GM12801 (cell line): Measurements from ENCODE around the gene HSD17B2.

Experiments used
- TF ChIP-seq, protein P1 (sequence below): IDR thresholded peaks from one replicate; pipeline ENCODE4 v1.5.1; 2011; ENCODE audit warnings: control low read depth; ENCODE audit not compliant: insufficient read length; ENCODE audit errors: extremely low read depth

HSD17B2 gene

GRCh38 chr16:82059983-82060421 is 24.9 kb downstream of the HSD17B2 start:
- TF ChIP-seq, protein P1, sequence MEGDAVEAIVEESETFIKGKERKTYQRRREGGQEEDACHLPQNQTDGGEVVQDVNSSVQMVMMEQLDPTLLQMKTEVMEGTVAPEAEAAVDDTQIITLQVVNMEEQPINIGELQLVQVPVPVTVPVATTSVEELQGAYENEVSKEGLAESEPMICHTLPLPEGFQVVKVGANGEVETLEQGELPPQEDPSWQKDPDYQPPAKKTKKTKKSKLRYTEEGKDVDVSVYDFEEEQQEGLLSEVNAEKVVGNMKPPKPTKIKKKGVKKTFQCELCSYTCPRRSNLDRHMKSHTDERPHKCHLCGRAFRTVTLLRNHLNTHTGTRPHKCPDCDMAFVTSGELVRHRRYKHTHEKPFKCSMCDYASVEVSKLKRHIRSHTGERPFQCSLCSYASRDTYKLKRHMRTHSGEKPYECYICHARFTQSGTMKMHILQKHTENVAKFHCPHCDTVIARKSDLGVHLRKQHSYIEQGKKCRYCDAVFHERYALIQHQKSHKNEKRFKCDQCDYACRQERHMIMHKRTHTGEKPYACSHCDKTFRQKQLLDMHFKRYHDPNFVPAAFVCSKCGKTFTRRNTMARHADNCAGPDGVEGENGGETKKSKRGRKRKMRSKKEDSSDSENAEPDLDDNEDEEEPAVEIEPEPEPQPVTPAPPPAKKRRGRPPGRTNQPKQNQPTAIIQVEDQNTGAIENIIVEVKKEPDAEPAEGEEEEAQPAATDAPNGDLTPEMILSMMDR = no peak

DNA sequence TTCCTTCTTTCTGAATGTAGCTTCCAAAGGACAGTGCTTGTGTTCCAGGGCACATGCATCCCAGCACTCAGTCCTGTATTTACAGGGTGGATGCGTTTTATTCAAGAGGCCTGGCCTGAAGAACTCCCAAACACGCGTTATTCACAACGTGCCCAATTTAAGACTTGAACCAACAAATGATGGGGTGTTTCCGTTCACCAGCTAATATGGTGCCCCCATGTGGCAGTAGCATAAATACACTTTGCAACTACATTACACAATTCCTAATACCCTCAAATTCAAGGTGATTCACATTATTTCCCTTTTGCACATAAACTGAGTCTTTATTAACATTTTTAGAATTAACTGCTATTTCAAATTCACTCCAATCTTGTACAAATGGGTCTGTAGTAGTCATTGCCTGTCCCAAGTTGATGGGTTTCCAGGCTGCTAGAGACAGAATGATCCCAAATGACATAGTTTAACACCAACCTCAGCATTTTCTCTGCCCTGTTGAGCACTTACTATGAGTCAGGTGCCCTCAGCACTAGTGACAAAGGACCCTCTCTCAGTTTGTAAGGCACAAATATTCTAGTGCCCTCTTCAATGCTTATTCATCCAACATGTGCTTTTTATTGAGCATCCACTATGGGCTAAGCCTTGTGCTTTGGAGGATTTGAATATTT is 26.9 kb downstream of the HSD17B2 start:
- TF ChIP-seq, protein P1 = no peak

DNA sequence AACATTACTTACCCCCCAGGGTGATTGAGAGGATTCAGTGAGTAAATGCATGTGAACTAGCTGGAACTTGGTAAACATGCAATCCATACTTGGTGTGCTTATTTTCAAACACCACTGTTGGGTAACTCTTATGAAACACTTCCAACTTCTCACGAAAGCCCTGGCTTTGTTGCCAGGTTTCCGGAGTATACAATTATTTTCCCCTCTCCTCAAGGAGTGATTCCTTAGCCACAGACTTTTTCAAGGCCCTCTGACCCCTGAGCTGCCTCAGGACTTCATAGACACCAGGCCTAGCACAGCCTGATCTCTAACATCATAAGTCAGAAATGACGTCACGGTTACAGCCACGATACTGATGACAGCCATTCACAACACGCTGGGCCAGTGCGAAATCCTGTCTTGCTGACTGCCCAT is 27.6 kb downstream of the HSD17B2 start:
- TF ChIP-seq, protein P1 = no peak

GRCh38 chr16:82063456-82064082 is 28.5 kb downstream of the HSD17B2 start:
- TF ChIP-seq, protein P1 = no peak

DNA sequence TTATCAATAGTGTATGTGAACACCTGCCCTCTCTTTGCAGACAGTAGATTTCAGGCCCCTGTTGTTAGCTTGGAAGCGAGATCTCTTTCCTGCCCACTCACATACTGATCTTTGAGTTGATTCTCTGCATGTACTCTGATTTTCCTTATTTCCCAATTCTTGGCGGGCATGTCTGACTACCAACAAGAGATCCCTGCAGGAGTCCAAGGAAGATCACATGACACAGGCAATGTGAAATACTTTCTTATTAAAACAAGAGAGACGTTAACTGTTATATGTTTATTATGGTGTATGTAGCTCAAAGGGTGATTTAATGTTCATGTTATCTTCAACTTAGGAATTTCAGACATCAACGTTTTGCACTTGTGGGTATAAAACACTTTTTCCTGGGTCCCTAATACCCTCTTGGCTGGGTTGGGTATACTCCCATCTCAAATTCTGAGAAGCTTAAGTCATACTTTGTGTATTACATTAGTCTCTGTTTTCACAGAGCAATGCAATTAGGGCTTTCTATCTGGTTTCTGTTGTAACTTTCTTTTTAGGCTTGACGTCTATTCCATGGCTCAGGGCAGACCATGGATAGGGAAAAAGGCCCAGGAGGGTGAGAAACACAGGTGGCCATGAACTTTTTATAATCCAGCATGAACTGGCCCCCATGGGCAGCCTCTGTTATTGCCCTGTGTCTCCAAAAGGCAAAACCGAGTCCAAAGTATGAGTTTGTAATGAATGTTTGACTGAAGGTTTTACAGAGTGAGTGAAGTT is 32.2 kb downstream of the HSD17B2 start:
- TF ChIP-seq, protein P1 = no peak

DNA sequence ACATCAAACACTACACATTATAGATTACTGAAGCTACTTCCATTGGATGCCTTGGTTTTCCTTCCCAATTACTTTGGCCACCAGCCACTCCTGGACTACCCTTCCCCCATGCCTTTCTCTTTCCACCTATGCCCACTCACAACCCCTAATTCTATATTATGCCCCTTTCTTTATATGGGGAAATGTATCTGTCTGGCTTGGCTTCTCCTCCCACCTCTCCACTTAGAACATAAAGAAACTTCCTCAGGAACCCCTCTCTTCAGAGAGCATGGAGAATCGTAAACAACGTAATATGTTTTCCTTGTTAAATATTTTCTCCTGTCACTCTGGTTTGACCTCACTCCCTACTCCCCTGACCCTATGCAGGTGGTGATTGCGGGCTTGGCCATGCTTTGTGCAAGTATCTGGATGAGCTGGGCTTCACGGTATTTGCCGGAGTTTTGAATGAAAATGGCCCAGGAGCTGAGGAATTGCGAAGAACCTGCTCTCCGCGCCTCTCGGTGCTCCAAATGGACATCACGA is 32.8 kb downstream of the HSD17B2 start:
- TF ChIP-seq, protein P1 = no peak

GRCh38 chr16:82070656-82071369 is 35.8 kb downstream of the HSD17B2 start:
- TF ChIP-seq, protein P1 = no peak
